HT1080 (cell line): Measurements from ENCODE around the gene PPP6C. TPM values are rescaled to one million over a fixed set of nuclear protein-coding genes. Genes with fewer than 3 reads are reported as not detected.
"Not testable (repeated sequence)": the region's sequence is repeated elsewhere in the genome, so short reads cannot be mapped to it uniquely, and the experiment has no call there.

Experiments
- DNase-seq: peaks from one replicate; pipeline ENCODE4 v3.0.0-alpha.2; 2015; ENCODE audit warnings: low read depth
- total RNA-seq: library from RNA; depleted of rRNA; stranded (reverse); fragments of >200 nt; shearing (Covaris generic); gene quantifications from 2 replicates; pipeline ENCODE4 v1.2.3, GENCODE V29; 2014

PPP6C gene
- total RNA-seq, 1 experiment from 2014 or later = 32.2 TPM

DNA sequence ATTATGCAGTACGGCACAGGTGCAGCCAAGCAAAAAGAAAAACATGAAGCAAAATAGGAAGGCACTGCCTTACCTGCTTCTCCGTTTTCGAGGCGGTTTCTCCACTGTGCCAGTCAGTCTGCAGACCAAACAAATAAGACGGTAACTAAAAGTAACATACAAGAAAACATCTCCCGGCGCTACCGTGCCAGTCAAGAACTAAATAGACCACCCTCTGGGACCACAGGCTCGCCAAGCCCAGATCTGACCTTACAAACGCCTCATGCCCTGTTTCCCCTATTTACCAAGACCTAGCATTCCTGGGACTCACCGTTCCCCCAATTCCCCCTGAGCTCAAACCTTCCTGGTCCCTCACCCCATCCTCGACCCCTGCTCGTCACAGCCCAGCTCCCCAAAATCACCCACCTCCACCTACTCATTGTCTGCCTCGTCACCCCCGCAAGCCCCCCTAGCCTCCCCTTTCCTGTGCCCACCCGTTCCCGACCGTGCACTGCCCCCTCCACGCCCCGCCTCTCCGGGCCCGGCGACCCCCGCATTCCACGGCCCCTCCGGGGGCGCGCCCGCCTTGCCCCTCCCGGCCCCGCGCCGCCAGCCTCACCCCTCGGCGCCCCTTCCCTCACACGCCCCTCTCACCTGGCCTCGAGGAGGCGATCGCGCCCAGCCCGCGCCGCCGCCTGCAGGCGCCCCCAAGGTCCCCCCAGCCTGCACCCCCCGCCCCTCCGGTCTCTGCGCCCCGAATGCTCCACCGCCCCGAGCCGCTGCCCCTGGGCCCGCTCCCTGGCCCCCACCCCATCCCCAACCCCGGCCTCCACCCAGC lies 46.8 kb downstream of the PPP6C start:
- no peak for DNase-seq

DNA sequence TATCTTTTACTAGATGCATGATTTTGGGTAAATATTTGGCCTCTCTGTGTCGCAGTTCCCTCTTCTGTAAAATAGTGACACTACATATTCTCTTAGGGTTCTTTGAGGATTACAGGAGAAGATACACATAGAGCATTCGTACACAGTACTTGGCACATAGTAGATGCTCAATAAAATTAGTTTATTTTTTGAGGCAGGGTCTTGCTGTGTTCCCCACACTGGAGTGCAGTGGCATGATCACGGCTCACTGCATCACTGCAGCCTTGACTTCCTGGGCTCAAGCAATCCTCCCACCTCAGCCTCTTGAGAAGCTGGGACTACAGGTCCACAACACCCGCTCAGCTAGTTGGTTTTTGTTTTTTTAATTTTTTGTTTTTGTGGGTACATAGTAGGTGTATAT lies 47.9 kb downstream of the PPP6C start:
- DNase-seq = no peak

DNA sequence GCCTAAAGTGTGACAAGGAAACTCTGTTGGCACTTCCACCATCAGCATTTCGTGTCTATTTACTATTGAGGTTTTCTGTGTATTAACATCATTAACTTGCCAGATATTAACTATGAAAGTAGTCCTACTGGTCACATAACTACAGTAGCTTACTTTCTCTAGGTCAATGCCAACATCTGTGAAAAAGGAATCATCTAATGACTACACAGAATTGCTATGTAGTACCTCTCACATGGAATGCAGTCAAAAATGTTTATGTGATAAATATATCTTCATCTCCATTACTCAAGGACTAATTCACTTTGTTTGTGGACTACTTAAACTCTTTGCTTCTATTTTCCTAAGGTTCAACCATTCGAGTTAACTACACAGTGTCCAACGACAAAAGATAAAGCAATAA lies 48.4 kb downstream of the PPP6C start:
- no peak for DNase-seq

DNA sequence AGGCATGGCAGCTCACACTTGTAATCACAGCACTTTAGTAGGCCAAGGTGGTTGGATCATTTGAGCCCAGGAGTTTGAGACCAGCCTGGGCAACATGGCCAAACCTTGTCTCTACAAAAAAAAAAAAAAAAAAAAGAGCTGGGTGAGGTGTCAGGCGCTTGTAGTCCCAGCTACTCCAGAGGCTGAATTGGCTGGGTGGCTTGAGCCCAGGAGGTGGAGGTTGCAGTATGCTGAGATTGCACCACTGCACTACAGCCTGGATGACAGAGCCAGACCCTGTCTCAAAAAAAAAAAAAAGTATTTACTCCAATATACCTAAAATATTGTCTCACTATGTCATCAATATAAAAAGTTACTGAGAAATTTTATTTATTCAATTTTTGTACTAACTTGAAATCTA lies 49.0 kb downstream of the PPP6C start:
- DNase-seq = no peak

DNA sequence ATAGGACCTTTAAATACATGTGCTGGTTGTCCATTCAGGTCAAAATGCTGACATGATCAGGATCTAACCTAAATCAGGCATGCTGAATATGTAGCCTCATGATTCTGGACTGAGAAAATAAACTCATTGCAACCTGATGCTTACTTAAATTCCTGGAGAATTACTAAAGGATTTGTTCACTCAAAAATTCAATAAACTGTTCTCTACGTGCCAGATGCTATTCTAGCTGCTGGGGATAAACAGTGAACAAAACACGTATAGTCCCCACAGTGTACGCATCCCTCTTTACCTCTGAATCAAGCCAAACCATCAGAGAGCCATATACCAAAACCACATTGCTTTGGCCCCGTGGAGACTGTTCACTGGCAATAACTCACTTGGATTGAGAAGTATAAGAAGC lies 52.4 kb downstream of the PPP6C start:
- DNase-seq = no peak

DNA sequence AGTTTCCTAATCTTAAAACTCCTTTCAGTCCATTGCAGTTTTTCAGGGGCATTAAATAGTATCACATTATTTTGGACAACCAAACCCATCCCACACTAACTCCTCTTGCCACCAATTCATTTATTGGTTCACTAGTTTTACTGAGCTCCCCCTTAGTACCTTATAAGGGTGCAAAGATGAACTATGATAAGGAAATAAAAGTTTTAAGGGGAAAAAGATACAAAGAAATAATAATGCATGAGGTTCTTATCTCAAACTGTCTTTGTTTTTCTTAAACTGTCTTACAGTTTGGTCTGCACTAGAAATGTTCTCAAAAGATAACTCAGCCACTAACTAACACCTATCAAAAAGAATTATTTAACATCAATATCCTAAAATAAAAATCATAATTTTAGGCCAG lies 54.6 kb downstream of the PPP6C start:
- no peak for DNase-seq

DNA sequence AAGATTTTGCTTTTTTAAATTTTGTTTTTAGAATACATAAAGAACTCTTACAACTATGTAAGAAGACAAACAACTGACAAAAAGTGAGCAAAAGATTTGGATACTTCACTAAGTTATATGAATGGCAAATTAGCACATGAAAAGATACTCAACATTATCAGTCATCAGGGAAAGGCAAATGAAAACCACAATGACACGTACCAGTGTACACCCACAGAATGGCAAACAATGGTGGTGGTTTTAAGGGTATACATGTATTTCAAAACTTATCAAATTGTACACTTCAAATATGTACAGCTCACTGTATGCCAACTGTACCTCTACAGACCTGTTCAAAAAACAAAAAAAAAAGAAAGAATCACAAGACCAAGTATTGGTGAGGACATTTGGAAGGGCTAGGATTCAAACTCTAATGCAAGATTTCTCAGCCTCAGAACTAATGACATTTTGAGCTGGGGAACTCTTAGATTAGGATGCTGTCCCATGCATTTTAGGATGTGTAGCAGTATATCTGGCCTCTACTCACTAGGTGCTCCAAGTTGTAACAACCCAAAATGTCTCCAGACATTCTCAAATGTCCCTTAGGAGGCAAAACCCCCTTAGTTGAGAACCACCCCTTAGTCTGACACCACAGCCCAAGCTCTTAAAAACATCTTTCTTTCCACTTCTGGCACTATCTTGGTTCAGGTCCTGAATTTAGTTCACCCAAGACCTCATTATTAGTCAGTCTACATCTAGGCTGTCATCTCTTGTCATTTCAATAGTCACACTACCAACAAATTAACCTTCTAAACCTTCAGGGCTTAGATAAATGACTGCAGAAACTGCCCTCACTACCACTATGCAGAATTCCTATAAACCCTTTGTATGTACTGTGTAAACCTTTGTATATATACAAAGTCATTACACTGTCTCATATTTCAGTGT lies 55.9 kb downstream of the PPP6C start:
- DNase-seq = no peak

DNA sequence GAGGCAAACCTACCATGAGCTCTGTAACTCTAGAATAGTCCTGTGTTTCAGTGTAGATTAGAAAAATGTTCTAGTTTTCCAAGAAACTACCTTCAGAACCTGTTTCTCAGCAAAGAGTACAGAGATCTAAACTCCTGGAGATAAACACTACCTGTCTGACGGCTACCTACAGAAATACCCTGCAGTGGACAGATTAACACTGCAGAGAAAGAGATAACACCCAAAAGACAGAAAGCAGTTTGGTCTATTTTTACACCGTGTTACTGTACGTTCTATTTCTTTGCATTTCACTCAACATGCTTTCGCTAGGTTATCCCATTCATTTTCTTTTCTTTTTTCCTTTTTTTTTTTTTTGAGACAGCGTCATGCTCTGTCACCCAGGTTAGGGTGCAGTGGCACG lies 57.8 kb downstream of the PPP6C start:
- no peak for DNase-seq

DNA sequence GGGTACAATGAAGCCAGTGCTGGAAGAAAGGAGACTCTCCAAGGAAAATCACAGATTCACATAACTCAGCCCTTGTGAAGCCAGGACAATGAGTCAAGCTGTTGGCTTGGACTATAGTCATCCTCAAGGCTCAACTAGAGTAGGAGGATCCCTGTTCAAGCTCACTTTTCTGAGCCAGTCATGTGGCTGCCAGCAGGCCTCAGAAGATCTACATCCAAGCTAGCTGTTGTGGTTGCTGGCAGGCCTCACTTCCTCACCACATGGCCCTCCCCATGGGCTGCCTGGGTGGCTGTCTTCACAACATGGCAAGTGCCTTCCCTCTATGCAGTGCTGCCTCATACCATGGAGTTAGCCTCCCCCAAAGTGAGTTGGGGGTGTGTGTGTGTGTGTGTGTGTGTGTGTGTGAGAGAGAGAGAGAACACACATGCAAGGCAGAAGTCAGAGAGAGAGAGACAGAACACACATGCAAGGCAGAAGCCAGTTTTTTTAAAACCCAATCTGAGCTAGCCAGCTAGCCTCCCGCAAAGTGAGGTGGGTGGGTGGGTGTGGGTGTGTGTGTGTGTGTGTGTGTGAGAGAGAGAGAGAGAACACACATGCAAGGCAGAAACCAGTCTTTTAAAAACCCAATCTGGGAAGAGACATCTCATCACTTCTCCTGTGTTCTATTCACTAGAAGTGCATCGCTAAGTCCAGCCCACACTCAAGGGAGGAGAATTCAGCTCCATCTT lies 63.4 kb downstream of the PPP6C start:
- peak; percentile 98 for DNase-seq

DNA sequence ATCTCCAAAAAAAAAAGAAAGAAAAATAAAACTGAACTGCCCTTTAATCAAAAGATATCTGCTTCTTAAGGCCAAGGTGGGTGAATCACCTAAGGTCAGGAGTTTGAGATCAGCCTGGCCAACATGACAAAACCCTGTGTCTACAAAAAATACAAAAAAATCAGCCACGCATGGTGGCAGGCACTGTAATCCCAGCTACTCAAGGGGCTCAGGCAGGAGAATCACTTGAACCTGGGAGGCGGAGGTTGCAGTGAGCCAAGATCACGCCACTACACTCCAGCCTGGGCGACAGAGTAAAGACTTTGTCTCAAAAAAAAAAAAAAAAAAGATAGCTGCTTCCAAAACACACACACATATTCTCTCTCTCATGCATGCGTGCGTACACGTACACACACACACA lies 64.1 kb downstream of the PPP6C start:
- DNase-seq = no peak

DNA sequence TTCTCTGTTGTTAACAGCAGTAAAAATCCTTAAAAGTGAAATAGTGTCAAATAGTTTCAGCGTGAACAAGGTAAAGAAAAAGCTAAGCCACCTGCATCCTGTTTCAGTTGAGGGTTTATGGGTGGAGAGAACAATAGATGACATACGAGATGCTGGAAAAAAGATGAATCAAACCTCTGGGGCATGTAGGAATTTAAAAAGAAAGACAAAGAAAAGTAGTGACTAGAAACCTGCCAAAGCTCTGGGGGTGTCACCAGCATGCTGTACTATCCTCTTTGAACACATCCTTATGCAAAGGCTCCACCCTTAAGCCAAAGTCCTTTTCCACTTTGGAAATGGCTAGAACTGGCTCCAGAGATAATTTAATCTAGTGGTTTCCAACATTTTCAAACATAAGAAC lies 68.5 kb downstream of the PPP6C start:
- peak; percentile 77 for DNase-seq

DNA sequence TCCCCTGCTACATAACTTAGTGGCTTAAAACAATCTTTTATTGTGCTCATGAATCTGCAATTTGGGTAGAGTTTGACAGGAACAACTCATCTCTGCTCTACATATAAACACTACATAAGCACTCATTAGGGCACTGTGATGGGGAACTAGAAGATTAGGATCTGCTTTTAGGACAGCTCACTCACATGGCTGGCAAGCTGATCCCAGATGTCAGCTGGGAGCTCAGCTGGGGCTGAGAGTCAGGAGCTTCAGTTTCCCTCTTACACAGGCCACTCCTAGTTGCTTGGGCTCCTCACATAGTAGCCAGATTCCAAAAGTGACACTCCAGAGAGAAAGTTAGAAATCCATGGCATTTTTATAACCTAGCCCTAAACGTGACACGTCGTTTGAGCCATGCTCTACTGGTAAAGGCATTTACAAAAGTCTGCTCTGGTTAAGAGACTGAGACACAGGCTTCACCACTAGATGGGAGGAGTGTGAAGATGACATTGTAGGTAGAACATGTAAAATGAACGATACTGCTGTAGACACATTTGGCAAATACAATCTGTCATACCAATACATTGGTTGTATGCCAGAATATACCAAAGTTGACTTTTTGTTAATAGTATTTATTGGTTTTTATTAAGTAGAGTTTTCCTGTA lies 69.8 kb downstream of the PPP6C start:
- no peak for DNase-seq

DNA sequence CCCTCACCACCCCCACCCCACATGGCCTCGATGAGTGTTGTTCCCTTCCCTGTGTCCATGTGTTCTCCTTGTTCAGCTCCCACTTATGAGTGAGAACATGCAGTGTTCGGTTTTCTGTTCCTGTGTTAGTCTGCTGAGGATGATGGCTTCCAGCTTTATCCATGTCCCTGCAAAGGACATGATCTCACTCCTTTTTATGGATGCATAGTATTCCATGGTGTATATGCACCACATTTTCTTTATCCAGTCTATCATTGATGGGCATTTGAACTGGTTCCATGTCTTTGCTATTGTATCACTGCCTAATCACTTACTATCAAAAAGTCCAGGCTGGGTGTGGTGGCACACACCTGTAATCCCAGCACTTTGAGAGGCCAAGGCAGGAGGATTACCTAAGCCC lies 70.9 kb downstream of the PPP6C start:
- DNase-seq = not testable (repeated sequence)

DNA sequence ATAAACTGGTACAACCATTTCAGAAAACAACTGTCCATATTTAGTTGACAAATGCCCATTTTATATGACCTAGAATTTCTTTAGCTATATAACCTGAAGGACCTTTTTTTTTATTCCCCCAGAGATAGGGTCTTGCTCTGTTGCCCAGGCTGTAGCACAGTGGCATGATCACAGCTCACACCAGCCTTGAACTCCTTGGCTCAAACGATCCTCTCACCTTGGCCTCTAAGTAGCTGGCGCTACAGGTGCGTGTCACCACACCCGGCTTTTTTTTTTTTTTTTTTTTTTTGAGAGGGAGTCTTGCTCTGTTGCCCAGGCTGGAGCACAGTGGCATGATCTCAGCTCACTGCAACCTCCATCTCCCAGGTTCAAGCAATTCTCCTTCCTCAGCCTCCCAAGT lies 75.1 kb downstream of the PPP6C start:
- not testable (repeated sequence) for DNase-seq

DNA sequence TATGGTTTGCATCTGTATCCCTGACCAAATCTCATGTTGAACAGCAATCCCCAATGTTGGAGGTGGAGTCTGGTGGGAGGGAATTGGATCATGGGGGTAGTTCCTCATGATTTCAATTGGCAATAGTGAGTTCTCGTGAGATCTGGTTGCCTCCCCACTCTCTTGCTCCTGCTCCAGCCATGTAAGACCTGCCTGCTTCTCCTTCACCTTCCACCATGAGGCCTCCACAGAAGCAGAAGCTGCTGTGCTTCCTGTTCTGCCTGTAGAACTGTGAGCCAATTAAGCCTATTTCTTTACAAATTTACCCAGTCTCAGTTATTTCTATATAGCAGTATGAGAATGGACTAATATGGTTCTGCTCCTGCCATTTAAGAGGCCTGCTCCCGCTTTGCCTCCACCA lies 79.1 kb downstream of the PPP6C start:
- no peak for DNase-seq

DNA sequence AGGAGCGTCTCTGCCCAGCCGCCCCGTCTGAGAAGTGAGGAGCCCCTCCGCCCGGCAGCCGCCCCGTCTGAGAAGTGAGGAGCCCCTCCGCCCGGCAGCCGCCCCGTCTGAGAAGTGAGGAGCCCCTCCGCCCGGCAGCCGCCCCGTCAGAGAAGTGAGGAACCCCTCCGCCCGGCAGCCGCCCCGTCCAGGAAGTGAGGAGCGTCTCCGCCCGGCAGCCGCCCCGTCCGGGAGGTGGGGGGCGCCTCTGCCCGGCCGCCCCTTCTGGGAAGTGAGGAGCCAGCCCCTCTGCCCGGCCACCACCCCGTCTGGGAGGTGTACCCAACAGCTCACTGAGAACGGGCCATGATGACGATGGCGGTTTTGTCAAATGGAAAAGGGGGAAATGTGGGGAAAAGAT lies 81.1 kb downstream of the PPP6C start:
- not testable (repeated sequence) for DNase-seq

DNA sequence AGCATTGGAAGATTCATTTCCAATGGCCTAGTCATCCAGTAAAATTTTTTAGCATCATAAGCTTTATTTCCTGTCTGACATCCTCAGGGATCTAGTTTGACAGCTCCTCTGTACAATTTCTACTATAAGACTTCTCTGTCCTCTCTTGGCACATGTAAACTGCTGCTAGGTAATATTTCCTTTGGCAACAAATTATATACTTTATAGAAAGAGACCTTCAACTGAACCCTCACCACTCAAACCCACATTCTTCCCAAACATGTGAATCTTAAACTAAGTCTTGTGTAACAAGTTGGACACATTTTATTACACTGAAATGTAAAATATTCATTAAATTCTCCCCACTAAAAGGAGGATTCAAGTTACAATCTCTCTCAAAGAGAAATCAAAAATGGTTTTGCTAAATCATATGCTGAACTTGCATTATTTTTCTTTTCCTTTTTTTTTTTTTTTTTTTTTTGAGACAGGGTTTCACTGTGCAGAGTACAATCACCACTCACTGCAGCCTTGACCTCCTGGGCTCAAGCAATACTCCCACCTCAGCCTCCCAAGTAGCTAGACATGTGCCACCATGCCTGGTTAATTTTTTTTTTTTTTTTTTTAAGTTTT lies 83.2 kb downstream of the PPP6C start:
- DNase-seq = peak; percentile 34

DNA sequence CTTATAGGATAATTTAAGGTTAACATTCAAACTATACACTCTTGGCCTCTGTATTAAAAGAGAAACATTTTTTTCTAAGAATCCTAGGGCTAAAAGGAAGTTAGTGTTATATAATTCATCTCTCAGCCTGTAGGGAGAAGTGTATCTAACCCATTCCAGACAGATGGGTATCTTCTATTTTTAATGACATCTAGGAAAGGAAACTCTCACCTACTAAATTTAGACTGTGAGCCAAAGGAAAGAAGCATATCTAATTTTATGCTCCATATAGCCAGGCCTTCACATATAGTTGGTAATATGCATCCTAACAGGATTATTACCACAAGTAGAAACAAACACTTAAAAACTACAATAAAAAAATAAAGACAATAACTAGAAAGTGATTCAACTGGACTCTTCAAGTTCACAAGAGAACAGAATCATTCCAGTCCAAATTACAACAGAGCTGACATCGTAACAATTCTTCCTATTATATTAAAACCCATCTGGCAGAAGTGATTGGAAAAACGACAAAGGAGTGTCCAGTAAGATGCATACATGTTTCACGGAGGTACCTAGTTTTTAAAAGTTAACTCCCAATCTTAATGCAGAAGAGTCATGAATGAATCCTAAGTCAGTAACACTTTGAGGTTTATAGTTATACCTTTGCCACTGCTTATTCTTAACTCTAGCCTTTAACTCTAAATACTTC lies 85.7 kb downstream of the PPP6C start:
- no peak for DNase-seq

DNA sequence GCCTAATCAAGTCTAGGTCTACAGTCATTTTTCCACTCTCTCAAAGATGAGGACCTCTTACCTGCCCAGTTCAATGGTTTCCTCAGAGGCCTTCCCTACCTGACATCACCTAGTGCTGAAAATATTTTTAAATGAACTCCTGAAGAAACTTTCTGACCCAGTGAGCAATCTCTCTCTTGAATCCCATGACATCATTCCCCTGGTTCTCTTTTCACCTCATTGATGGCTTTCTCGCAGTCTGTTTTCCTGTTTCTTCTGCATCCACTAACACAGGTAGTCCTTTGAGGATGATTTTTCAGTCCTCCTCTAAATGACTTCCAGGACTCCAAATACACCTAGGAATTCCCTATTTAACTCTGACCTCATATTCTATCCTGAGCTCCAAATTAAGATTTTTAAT lies 86.6 kb downstream of the PPP6C start:
- DNase-seq = no peak

DNA sequence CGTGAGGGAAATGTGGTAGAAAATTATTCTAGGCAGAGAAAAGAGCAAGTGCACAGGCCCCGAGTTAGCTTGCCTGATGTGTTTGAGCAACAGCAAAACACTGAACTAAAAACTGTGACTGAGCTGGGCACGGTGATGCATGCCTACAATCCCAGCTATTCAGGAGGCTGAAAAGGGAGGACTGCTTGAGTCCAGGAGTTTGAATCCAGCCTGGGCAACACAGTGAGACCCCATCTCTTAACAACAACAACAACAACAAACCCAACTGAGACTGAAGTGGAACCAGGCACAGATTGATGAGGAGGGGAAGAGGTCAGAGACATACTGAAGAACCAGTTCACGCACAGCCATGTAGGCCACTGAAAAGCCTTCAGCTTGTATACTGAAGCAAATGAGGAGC lies 88.8 kb downstream of the PPP6C start:
- DNase-seq = no peak
